HG03565 (cell line): ENCODE results near the gene WIPF1.

Experiments
- ATAC-seq: cut with Tn5 transposase; IDR thresholded peaks from one replicate; pipeline ENCODE4 v1.9.1; 2021; ENCODE audit warnings: mild to moderate bottlenecking, moderate library complexity; ENCODE audit not compliant: unreplicated experiment

Gene WIPF1

GRCh38 chr2:174544802-174545201 is 52.8 kb downstream of the WIPF1 start:
- no peak for ATAC-seq

GRCh38 chr2:174544156-174544555 is 53.4 kb downstream of the WIPF1 start:
- no peak for ATAC-seq

- ATAC-seq, result no peak
Observed at GRCh38 chr2:174540893-174541292, 56.7 kb downstream of the WIPF1 start.

- ATAC-seq, result no peak
Observed at GRCh38 chr2:174535757-174536703, 61.6 kb downstream of the WIPF1 start.

- no peak for ATAC-seq
Observed at GRCh38 chr2:174535083-174535482, 62.5 kb downstream of the WIPF1 start.

- no peak for ATAC-seq
Observed at GRCh38 chr2:174529916-174530315, 67.7 kb downstream of the WIPF1 start.

GRCh38 chr2:174527959-174528358 is 69.6 kb downstream of the WIPF1 start:
- no peak for ATAC-seq

GRCh38 chr2:174527101-174527721 is 70.4 kb downstream of the WIPF1 start:
- ATAC-seq, result no peak

GRCh38 chr2:174524527-174524926 is 73.1 kb downstream of the WIPF1 start:
- no peak for ATAC-seq

GRCh38 chr2:174522553-174522952 is 75.1 kb downstream of the WIPF1 start:
- ATAC-seq, result no peak

- no peak for ATAC-seq
Observed at GRCh38 chr2:174518395-174518794, 79.2 kb downstream of the WIPF1 start.

- ATAC-seq, result no peak
Observed at GRCh38 chr2:174516501-174517378, 80.9 kb downstream of the WIPF1 start.

GRCh38 chr2:174512345-174512744 is 85.3 kb downstream of the WIPF1 start:
- no peak for ATAC-seq

GRCh38 chr2:174511580-174512260 is 85.9 kb downstream of the WIPF1 start:
- ATAC-seq, result no peak

- no peak for ATAC-seq
Observed at GRCh38 chr2:174510583-174511189, 86.9 kb downstream of the WIPF1 start.
